Neural cell (in vitro differentiated cells): Measurements from ENCODE around the gene MCCC1.

Experiments
- CTCF ChIP-seq: fragments of 450-650 bp; IDR thresholded peaks from 2 replicates; pipeline ENCODE4 v1.5.1; 2014; ENCODE audit warnings: antibody characterized with exemption, mild to moderate bottlenecking, moderate library complexity; ENCODE audit not compliant: poor library complexity, severe bottlenecking
- EP300 ChIP-seq: fragments of 450-650 bp; conservative IDR thresholded peaks from 2 replicates; pipeline ENCODE4 v1.6.1; 2014; ENCODE audit warnings: antibody characterized with exemption, mild to moderate bottlenecking, moderate library complexity; ENCODE audit not compliant: poor library complexity, severe bottlenecking
- EZH2 ChIP-seq: fragments of 200-600, 300-800 bp; shearing (Covaris generic), sonication (generic); IDR thresholded peaks from 2 replicates; pipeline ENCODE4 v1.6.1; 2014; ENCODE audit warnings: antibody characterized with exemption, low read length, borderline replicate concordance, mild to moderate bottlenecking; ENCODE audit not compliant: insufficient read depth, poor library complexity, severe bottlenecking

DNA sequence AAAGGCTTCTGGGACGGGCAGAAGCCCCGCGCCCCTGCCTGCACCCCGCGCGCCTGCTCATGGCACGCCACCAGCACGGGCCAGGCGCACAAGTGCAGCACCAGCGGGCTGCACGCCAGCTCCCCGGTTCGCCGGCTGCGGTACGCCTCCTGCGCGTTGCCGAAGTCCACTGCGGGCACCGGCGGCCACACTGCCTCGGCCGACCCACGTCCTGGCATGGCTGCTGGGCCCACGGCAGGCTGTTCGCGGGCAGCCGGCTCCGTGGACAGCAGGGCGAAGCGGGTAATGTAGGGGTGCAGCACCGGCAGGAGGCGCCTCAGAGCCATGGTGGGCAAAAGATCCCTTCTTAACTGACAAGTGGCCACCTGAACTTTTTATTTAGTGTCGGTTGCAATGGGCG is 34.8 kb downstream of the MCCC1 start:
- no peak for TF ChIP-seq CTCF
- TF ChIP-seq EZH2, result no peak
- TF ChIP-seq EP300, result no peak
